DMS79 treated with DMSO at 0.1 percent for 48 hours (cell line): ENCODE measurements around the gene HGD.
"Not testable (repeated sequence)": the region's sequence is repeated elsewhere in the genome, so short reads cannot be mapped to it uniquely, and the experiment has no call there.

Experiments
- DNase-seq: peaks from one replicate; lab custom pipeline; 2025; lab: John Stamatoyannopoulos, UW

The HGD gene

DNA sequence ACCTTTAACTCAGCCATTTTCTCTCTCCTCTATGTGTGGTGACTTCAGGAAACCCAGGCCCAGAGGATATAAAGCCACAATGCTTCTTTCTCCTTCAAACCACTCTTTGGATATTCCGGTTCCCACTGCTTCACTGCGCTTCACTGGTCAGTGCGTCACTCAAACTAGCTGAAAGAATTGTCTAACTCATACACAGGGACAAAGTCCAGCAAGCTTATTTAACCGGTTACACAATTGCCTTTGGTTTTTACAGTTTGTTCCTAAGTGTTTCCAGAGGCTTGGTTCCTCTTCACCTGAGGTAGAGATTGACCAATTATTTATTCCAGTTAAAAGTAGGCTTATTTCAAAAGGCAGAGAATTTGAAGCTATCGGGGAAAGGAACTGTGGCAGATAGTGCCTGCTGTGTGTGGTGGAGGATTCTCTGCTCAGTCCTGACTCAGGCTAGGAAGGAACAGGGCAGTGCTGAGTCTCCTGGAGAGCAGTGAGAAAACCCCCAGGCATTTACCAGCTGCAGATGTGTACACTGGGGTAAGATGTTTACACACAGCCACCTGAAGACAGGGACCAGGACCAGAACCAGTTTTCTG, at the start of gene HGD:
TSS of gene HGD (minus strand) at position 145 of the 587 bp plus-strand sequence. CDS start at position 17, 128 bp downstream.
- no peak for DNase-seq

- no peak for DNase-seq
Measured at GRCh38 chr3:120730576-120731542, 48.8 kb upstream of the HGD start.

DNA sequence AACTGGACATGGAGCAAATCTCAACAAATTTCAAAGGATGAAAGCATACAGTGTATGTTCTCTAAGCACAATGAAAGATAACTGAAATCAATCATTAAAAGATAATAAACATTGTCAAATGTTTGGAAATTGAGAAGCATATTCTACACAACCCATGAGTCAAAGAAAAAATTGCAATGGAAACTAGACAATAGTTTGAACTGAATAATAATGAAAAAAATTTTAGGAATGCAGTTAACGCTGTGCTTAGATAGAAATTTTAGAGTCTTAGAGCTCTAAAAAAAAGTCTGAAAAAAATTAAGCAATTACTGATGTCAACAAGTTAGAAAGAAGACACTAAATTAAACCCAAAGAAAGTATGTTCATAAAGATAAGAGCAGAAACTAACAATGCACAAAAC, 44.8 kb upstream of the HGD start:
- no peak for DNase-seq

GRCh38 chr3:120719167-120719834, 37.3 kb upstream of the HGD start:
- not testable (repeated sequence) for DNase-seq

DNA sequence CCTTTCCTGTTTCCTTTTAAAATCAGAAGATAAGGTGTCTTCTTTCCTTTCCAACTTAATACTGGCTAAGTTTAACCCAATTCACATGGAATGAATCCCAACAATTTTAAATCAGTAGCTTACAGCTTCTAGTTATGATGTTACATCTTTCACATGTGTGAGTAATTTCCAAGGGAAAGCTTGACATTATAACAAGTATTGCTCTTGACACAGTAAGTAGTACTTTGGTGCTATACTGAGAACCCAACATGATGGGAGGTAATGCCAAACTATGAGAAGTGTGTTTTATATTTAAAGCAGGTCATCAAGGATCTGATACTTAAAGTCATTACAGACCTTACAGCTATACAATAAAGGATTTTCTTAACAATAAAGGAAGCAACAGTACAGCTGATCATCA, 31.2 kb upstream of the HGD start:
- DNase-seq, result no peak

DNA sequence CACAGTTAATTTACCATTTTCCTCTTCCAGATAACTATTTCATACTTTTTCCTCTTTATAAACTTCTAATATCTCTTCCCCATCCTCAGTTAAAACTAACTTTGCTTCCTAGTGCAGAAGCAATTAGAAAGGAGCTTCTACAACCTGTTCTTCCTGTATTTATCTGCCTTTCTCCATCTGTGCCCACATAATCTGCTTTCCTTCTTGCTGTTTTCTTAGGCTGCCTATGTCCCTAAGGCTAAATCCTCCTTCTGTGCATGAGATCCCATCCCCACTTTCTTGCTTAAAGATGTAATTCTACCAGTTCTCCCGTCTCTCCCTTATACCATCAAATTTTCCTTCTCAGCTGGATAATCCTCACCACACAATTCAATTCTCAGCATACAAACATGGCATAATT, 28.3 kb upstream of the HGD start:
- no peak for DNase-seq

- DNase-seq, result no peak
Measured at GRCh38 chr3:120708408-120708807, 26.4 kb upstream of the HGD start.

DNA sequence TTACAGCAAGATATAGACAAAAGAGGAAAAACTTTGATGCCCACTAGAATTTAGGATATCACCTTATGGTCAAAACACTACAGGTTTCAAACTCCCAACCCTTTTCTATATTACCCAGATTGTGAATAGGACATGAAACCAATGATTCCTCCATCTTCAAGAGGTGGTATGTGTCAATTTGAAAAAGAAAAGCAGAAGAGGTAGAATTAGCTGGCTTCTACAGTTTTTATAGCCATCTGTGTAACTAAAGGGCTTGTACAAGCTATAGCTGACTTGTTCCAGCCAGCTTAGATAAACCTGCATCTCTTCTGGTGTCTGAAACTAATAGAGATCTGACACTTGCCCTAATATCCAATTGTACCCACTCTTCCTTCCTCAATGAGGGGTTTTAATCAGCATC, 24.9 kb upstream of the HGD start:
- DNase-seq, result no peak

DNA sequence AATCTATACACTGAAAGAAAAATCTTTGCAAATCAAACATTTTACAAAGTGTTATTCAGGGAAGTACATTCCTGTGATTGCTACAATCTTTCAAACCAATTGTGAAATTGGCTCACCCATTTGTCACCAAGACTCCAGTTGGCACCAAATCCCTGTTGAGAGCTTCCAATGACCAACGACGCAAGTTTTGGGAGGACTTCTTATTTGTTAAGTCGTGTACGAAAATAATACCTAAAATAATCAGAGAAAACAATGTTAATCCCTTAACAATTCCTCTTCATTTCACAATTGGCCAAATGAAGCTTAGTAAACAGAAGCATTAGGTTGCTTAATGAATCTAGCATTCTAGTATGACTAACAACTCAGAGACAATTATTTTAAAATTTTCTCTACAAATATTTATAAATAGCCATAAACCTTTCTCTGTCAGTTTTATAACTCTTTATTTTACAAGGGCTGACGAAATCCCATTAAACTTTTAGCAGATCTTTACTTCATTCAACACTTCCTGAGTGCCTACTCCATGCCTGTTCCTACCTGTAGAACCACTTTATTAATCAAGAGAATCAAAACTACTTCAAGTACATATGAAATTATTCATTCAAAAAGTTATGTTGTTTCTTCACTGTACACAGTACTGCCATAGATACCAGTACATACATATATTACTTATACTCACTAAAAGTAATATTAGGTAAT, 24.0 kb upstream of the HGD start:
- no peak for DNase-seq

DNA sequence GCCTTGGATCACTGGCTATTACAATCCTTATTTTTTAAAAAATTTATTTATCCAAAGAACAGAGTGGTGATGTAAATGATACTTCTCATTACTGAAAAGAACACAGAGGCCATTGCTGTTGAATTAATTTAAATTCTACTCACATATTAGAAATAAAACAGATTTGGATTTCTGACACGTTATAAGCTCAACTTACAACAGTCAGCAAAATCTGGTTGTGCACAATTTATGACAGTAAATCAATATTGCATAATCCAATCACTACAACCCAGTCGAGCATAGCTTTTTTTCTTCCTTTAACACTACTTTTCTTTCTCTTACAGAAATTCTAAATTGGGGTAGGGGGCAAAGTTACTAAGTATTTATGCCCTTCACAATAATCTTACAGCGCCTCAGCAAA, 17.3 kb upstream of the HGD start:
- no peak for DNase-seq

- no peak for DNase-seq
Measured at GRCh38 chr3:120693439-120694171, 11.6 kb upstream of the HGD start.

- DNase-seq, result no peak
Measured at GRCh38 chr3:120689395-120689794, 7.4 kb upstream of the HGD start.

DNA sequence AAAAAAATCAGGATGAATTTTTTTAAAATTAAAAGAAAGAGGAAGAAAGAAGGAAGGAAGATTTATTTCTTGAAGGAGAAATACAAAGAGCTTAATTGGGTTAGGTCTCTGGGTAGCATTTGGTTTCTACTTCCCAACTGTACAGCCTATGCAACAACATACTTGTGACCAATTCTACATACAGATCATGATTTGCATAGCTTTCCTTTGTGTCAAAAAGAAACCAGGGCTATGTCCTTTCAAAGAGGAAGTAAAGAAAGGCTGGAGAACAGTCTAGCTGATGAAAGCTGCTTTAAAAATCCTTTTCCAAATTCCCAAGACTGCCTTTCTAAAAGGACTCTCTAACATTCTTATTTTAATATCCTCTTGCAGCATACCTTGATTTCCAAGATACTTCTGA, 6.1 kb upstream of the HGD start:
- DNase-seq, result no peak

GRCh38 chr3:120685411-120685810, 3.4 kb upstream of the HGD start:
- DNase-seq, result no peak

- DNase-seq, result no peak
Measured at GRCh38 chr3:120684896-120685295, 2.9 kb upstream of the HGD start.

GRCh38 chr3:120683671-120684301, 1.7 kb upstream of the HGD start:
- no peak for DNase-seq

- DNase-seq, result no peak
Measured at GRCh38 chr3:120683213-120683612, 1.2 kb upstream of the HGD start.

- no peak for DNase-seq
Measured at GRCh38 chr3:120681506-120682038, 467 bp downstream of the HGD start.

DNA sequence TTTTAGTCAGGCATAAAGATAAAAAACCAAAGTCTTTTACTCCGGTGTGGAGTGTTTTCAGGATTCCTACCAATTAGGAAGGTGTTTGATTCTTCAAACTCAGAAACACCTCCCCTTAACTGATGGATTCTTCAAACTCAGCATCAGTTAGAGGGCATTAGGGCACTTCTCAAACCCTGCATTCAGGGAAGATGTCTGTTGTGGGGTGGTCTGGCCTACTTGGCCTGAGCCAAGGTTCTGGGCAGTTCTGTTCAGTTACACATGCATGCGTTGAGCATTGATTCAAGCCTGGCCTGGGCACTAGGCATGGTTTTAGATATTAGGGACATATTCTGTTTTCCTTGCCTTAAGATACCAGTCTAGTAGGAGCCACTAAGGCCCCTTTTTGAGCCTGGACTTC, 1.0 kb downstream of the HGD start:
- DNase-seq, result no peak

DNA sequence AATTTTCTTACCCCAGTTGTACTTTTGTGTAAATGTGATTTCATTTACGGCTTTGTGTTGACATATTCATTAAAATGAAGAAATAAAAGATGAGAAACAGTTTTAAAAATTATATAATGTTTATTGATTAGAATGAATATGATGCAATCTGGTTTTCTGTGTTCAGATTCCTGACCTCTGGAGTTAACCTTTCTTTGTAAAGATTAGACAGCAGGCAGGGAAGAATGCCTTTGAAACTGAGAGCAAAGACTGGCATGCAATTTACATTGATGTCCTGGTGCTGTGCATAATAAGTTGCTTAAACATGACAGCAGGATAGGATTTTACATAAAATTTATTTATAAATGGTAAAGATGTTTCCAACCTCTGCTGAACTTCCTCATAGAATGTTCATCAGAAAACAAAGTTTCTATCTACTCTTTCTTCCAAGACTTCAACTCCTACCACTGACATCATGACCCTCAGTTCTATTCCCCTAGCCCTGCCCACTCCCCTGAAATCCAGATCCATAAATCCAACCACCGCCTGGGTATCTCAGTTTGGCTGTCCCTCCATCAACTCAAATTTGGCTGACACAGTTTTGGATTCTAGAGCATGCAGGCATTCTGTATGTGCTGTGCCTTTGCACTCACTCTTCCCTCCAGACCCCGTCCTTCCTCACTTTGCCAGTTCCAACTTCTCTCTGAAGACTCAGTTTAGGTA, 1.7 kb downstream of the HGD start:
- DNase-seq, result no peak
